Activated T-helper 1 cell treated with anti-CD3 and anti-CD28 coated beads, Interleukin-12 subunit alpha, Interleukin-12 subunit beta, Interleukin-2, Interleukin-4 antibody, amounts not matched to agents 30 ng/mL and 10 ng/mL and 1 ng/mL, durations not matched to agents 14 hours and 24 hours and 36 hours (primary cell): Measurements from ENCODE around the gene ERN1. TPM values are rescaled to one million over a fixed set of nuclear protein-coding genes. Genes with fewer than 3 reads are reported as not detected.
"Not testable (repeated sequence)": the region's sequence is repeated elsewhere in the genome, so short reads cannot be mapped to it uniquely, and the experiment has no call there.

Source experiments
- DNase-seq: peaks from one replicate; pipeline ENCODE4 v3.0.0; 2021; ENCODE audit warnings: low spot score
- H3K27ac Mint-ChIP-seq: one replicate; pipeline ENCODE4 v1.8.0; 2021; ENCODE audit warnings: mild to moderate bottlenecking, mixed read lengths
- H3K27me3 Mint-ChIP-seq: one replicate; pipeline ENCODE4 v1.8.0; 2022; ENCODE audit warnings: mild to moderate bottlenecking, moderate library complexity, mixed read lengths; ENCODE audit not compliant: insufficient read depth
- H3K36me3 Mint-ChIP-seq: one replicate; pipeline ENCODE4 v1.8.0; 2021; ENCODE audit warnings: low read depth, mixed read lengths
- H3K4me1 Mint-ChIP-seq: one replicate; pipeline ENCODE4 v1.8.0; 2021; ENCODE audit warnings: low read depth, mixed read lengths
- H3K4me3 Mint-ChIP-seq: one replicate; pipeline ENCODE4 v1.8.0; 2021; ENCODE audit warnings: mild to moderate bottlenecking, moderate library complexity, mixed read lengths
- H3K9me3 Mint-ChIP-seq: one replicate; pipeline ENCODE4 v1.8.0; 2021; ENCODE audit warnings: mixed read lengths
- intact Hi-C: fragments of 100-400 bp; cut with micrococcal nuclease; formaldehyde crosslinking; loops from one replicate; pipeline ENCODE4 v1.15.1; 2024
- total RNA-seq: library from RNA; stranded (reverse); gene quantifications from 2 replicates; pipeline ENCODE4 v1.2.3, GENCODE V29; 2022

ERN1 gene
- total RNA-seq, result 90.0 and 91.6 TPM in 2 replicates

DNA sequence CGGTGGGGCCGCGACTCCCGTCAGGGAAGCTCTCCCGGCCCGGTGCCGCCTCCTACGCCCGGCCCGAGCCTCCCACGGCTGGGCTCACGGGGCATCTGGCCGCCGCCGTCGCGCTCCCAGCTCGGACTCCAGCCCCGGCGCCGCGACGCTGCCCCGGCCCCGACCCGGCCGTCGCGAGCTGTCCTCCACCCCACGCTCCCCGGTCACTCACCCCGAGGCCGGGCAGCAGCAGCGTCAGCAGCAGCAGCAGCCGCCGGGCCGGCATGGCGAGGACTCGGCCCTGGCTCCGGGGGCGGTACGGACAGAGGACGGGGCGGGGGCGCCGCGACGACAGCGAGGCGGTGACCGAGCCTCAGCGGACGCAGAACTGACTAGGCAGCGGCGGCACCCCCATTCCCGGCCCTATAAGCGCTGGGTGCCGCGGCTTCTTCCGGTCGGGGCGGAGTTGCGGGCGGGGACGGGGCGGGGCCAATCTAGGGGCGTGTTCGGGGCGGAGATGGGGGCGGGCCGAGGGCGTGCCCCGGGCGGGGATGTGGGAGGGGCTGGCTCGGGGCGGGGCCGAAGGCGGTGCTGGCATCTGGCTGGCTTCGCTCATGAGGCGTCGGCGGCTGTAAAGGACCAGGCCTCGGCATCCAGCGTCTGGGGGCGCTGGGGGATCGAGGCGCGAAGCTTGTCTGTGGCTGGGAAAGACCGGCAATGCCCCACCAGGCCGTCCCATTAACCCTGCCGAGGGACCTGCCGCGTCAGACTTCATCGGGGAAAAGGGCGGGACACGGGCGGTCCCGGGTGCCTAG, at the start of gene ERN1:
ERN1 (minus strand) TSS at position 380 of the 794 bp plus-strand sequence; CDS start at position 265, 115 bp downstream.
- Mint-ChIP-seq H3K36me3 (peaks cover 22% of the 10 kb centered on the region), H3K27me3 (no peaks in the 10 kb centered on the region), H3K27ac (peak within 1 kb of the TSS; percentile 93), H3K4me1 (peaks cover 68% of the 10 kb centered on the region), H3K9me3 (no peaks in the 10 kb centered on the region), H3K4me3 (peak within 1 kb of the TSS; percentile 98)
- DNase-seq, result peak; percentile 88
- intact Hi-C loops, result loop anchor here (1.0 to 5.0 kb wide), 12 partner anchors 9 to 376 kb away; partner anchors contain the start of genes CEP95, DDX42, DDX5 and TEX2

DNA sequence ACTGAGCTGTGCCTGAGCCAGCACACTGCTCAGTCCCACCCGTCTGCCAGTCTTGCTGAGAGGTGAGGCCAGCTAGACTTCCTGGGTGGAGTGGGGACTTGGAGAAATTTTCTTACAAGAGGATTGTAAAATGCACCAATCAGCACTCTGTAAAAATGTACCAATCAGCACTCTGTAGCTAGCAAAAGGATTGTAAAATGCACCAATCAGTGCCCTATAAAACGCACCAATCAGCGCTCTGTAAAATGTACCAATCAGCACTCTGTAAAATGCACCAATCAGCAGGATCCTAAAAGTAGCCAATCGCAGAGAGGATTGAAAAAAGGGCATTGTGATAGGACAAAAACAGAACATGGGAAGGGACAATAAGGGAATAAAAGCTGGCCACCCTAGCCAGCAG, 49.1 kb upstream of the ERN1 start:
- H3K27me3 Mint-ChIP-seq, H3K9me3 Mint-ChIP-seq, intact Hi-C loops, H3K36me3 Mint-ChIP-seq, H3K4me1 Mint-ChIP-seq, H3K4me3 Mint-ChIP-seq, H3K27ac Mint-ChIP-seq, DNase-seq: not testable (repeated sequence)

DNA sequence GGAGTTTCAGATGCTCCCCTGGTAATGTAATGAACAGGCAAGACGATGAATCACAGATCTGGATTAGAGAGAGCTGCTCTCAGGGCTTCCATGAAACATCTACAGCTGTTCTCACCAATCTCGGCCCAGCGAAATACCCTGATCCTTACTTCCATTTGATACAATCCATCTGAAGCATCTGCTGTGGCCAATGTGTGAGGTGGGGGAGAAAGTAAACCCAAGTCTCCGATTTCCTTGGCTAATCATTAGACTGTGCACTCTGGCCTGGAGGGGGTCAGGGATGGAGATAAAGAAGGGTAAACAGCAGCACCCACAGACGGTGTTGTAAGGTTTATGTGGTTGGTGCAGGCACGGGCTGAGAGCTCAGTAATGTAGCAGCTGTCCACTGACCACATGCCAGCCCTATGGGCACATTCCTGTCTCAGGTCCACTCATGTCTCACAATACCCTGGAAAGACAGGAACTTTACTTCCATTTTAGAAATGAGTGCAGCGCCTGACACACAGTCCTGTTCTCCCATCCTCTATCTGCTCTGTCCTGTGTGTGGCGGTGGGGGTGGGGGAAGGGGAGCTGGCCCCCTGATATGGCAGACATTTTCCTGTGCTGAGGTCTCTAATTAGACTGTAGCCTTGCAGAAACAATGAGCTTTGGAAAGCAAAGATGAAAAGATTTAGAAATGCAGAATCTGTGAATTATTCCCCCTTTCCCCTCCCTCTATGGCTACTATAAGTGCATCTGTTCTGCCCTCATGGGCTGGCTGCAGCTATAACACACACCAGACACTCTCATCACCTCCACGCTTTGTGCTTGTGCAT, 48.3 kb upstream of the ERN1 start:
- Mint-ChIP-seq H3K27me3 (no peaks in the 10 kb centered on the region), H3K4me1 (no peaks in the 10 kb centered on the region), H3K4me3 (no peak overlapping the region), H3K27ac (no peak overlapping the region), H3K36me3 (peaks cover 3% of the 10 kb centered on the region), H3K9me3 (no peaks in the 10 kb centered on the region)
- no peak for DNase-seq
- intact Hi-C loops, result no loop called here

DNA sequence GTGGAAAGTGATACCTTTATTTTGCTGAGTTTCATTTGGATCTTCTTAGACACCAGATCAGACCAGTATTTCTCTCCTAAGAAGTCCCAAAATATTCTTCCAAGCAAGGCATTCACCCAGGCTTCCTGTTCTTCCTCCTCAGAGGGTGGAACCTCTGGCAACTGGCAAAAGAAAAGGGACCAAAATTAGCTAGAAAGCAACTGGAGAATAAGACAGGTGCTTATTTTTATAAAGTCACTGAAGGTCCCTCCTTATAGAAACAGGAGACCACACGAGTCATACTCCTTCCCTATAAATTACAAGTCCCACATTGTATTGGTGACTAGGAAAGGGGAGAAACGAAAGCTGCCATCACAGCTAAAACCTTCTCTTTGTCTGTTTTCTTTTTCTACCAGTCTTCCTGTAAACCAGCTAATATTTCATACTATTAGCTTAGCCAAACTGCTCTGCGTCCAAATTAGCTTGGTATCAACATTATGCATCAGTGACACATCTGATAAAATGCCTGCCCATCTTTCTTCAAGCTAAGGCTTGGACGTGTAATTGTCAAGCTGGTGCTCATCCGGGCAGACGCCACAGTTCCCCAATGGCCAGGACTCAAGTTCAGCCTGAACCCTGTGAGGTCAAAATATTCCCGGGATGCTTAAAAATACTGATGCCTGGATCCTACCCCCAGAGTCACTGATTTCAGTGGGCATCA, 47.5 kb upstream of the ERN1 start:
- no peak overlapping the region for H3K27ac Mint-ChIP-seq
- peaks cover 6% of the 10 kb centered on the region for H3K36me3 Mint-ChIP-seq

DNA sequence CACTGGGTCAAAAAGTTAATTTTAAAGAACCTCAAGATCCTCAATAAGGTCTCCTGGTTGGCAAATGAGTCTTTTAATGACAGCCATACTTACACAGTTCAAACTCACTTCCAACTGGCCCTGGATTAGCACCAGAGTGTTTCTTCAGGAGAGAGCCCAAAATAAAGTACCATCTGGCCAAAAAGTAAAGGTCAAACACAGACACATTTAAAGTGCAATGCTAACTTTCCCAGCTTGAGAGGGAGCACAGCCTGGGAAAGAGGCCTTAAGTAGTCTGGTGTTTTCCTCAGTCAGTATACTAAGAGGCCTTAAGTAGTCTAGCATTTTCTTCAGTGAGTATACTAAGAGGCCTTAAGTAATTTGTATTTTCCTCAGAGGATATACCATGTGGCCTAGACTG, 46.6 kb upstream of the ERN1 start:
- Mint-ChIP-seq H3K27me3 (no peaks in the 10 kb centered on the region), H3K27ac (no peak overlapping the region), H3K36me3 (peaks cover 7% of the 10 kb centered on the region), H3K4me3 (no peak overlapping the region), H3K4me1 (no peaks in the 10 kb centered on the region), H3K9me3 (no peaks in the 10 kb centered on the region)
- intact Hi-C loops, result no loop called here
- no peak for DNase-seq

More for the DNA sequence above, 47.5 kb upstream of the ERN1 start:
- intact Hi-C loops, result no loop called here
- Mint-ChIP-seq H3K27me3 (no peaks in the 10 kb centered on the region), H3K4me3 (no peak overlapping the region), H3K4me1 (no peaks in the 10 kb centered on the region), H3K9me3 (no peaks in the 10 kb centered on the region)
- no peak for DNase-seq

DNA sequence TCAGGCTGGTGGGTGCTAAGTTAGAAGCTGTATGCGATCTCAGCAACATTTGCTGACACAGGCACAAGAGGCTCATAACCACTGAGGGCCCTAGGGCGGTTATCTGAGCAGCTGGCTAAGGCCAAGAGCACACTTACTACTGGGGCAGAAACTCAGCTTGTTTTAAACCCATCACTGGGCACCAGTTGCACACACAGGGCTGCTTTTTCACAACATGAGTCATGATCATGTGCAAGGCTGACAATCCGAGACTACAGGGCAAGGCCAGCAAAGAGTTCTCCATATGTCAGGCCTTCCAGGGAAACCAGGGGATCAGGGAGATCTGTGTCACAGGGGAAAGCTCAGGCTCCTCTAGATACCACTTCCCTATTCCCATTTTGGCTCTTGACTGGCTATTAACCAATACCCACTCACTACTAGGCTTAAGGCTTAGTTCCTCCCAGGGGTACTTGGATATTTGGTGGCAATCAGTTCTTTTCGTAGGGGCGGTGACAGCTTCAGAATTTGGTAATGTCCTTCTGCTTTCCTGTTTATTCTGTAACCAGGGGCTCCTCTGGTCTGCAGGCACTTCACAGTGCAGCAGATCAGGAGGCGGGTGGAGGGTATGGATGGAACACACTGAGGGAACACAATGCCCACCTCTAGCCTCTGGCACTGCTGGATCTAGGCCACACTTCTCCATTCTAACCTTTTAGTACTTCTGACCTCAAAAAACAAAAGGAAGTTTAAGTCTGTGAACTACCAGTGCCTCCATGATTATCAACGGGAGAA, 44.9 kb upstream of the ERN1 start:
- H3K9me3 Mint-ChIP-seq, result no peaks in the 10 kb centered on the region
- intact Hi-C loops, result no loop called here
- no peaks in the 10 kb centered on the region for H3K27me3 Mint-ChIP-seq
- DNase-seq, result no peak
- no peak overlapping the region for H3K27ac Mint-ChIP-seq
- peaks cover 9% of the 10 kb centered on the region for H3K36me3 Mint-ChIP-seq
- H3K4me3 Mint-ChIP-seq, result no peak overlapping the region
- H3K4me1 Mint-ChIP-seq, result no peaks in the 10 kb centered on the region

DNA sequence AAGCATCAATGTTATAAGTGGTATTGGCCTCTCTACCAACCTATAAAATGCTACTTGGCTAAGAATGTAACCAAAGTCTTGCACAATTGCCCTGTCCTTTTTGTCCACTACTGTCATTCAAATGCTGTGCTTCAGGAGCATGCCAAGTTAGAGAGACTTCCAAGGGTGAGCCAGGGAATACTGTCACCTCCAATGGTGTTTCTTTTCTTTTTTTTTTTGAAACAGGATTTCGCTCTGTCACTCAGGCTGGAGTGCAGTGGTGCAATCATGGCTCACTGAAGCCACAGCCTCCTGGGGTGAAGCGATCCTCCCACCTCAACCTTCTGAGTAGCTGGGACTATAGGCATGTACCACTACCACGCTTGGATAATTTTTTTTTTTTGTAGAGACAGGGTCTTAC, 43.7 kb upstream of the ERN1 start:
- Mint-ChIP-seq H3K4me3 (no peak overlapping the region), H3K36me3 (peaks cover 8% of the 10 kb centered on the region), H3K4me1 (no peaks in the 10 kb centered on the region), H3K27me3 (no peaks in the 10 kb centered on the region), H3K27ac (no peak overlapping the region), H3K9me3 (no peaks in the 10 kb centered on the region)
- intact Hi-C loops, result no loop called here
- no peak for DNase-seq

DNA sequence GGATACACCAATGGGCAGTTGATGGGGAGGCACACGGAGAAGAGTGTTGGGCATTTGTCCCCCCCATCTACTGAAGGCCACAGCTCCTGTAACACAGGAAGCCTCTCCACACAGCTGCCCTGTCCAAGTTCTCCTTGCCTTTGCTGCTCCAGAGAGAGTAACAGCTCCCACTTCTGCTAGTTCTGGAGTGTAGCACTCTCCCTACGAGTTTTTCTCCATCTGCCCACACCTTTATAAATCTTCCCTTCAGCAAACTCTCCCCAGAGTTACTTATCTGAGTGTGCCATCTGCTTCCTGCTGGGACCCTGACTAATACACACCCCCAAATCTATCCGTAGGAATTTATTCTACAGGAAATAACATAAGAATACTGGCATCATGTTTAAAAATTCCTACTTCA, 42.6 kb upstream of the ERN1 start:
- peaks cover 6% of the 10 kb centered on the region for H3K36me3 Mint-ChIP-seq
- H3K9me3 Mint-ChIP-seq, result no peaks in the 10 kb centered on the region
- intact Hi-C loops, result no loop called here
- no peaks in the 10 kb centered on the region for H3K27me3 Mint-ChIP-seq
- H3K27ac Mint-ChIP-seq, result no peak overlapping the region
- DNase-seq, result no peak
- H3K4me3 Mint-ChIP-seq, result no peak overlapping the region
- no peaks in the 10 kb centered on the region for H3K4me1 Mint-ChIP-seq

DNA sequence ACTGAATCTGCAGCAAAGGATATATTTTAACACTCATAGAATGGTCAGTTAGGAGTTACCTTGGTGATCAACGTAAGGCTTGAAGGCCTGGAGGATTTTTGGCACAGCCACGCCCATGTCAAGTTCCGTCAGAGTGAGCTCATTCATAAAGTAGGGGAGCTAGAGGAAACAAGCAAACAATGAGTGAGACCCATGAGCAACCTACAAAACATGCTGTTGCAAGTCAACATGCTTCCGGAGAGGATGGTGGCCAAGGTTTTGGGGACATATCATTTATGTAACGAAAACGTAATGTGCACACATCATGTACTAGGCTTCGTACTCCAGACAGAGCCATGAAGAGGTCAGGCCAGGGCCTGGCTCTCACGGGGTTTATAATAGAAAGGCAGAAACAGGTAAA, 41.1 kb upstream of the ERN1 start:
- Mint-ChIP-seq H3K4me1 (no peaks in the 10 kb centered on the region), H3K27me3 (no peaks in the 10 kb centered on the region), H3K27ac (no peak overlapping the region), H3K9me3 (no peaks in the 10 kb centered on the region), H3K4me3 (no peak overlapping the region), H3K36me3 (peaks cover 6% of the 10 kb centered on the region)
- no peak for DNase-seq
- intact Hi-C loops, result no loop called here

DNA sequence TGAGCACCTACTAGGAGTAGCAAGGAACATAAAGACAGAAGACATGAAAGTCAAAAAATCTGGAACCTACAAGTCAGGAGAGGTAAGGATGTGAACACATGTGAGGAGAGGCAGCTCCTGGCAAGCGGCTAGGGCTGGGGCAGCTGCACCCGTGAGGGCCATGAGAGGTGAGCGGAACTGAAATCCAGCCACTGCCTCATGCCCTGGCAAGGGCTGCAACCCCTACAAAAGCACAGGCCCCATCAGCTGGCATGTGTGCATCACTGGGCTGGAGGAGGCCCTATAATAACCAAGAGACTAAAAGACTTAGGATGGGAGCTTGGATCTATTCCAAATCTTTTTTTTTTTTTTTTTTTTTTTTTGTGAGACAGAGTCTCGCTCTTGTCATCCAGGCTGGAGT, 40.3 kb upstream of the ERN1 start:
- H3K27me3 Mint-ChIP-seq, result no peaks in the 10 kb centered on the region
- H3K4me3 Mint-ChIP-seq, result no peak overlapping the region
- no peak overlapping the region for H3K27ac Mint-ChIP-seq
- DNase-seq, result no peak
- no peaks in the 10 kb centered on the region for H3K4me1 Mint-ChIP-seq
- intact Hi-C loops, result no loop called here
- no peaks in the 10 kb centered on the region for H3K9me3 Mint-ChIP-seq
- H3K36me3 Mint-ChIP-seq, result peaks cover 7% of the 10 kb centered on the region

DNA sequence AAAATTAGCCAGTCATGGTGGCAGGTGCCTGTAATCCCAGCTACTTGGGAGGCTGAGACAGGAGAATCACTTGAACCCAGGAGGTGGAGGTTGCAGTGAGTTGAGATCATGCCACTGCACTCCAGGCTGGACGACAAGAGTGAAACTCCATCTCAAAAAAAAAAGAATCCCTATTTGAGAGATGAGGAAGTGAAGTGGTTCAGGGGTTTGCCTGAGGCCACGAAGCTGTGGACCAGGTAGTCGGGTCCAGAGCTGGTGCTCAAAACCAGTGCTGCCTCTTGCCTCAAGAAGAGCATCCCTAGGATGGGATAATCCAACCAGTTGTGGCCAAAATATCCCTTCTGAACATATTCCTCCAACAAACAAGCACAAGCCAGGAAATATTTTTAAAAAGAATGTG, 37.7 kb upstream of the ERN1 start:
- H3K27ac Mint-ChIP-seq, H3K27me3 Mint-ChIP-seq, H3K36me3 Mint-ChIP-seq, DNase-seq, H3K4me1 Mint-ChIP-seq, H3K9me3 Mint-ChIP-seq, intact Hi-C loops, H3K4me3 Mint-ChIP-seq: not testable (repeated sequence)

DNA sequence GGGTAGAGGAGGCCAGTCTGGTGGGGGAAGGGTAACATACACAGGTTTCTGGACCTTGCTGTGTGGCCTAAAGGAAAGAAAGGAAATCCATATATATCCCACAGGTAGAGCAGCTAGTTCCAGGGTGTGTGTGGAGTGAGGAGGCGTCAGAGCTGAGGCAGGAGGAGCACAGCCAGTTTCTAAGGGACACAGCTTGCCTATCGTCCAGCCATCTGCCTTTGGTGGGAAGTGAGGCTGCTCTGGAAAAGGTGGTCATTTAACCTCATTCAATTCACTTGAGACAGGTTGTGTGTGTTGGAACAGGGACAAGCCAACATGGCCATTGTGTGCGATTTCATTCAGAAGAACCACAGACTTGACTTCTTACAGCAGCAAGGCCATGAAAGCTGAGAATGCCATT, 36.9 kb upstream of the ERN1 start:
- H3K4me3 Mint-ChIP-seq, result no peak overlapping the region
- H3K27me3 Mint-ChIP-seq, result no peaks in the 10 kb centered on the region

More for the DNA sequence above, 36.9 kb upstream of the ERN1 start:
- no peak overlapping the region for H3K27ac Mint-ChIP-seq
- no peaks in the 10 kb centered on the region for H3K4me1 Mint-ChIP-seq
- H3K36me3 Mint-ChIP-seq, result peaks cover 6% of the 10 kb centered on the region
- intact Hi-C loops, result no loop called here
- no peaks in the 10 kb centered on the region for H3K9me3 Mint-ChIP-seq
- no peak for DNase-seq
